ENCODE data around the gene ZNF750.

The ZNF750 gene

GRCh38 chr17:82795615-82796014 is 44.2 kb downstream of the ZNF750 start:
- Histone ChIP-seq H3K9ac (ENCODE audit: low read length) (no peak overlapping the region), H3K9me2 (replicated peaks; ENCODE audit: insufficient read depth, low read length) (no peaks in the 10 kb centered on the region), H4K20me1 (ENCODE audit: insufficient read depth, low read length) (no peaks in the 10 kb centered on the region), H3K27me3 (replicated peaks; ENCODE audit: insufficient read depth, low read length) (no peaks in the 10 kb centered on the region), H3K4me1 (ENCODE audit: low read length) (no peaks in the 10 kb centered on the region), H3K27ac (ENCODE audit: low read length) (no peak overlapping the region), H3K36me3 (replicated peaks; ENCODE audit: insufficient read depth, low read length) (no peaks in the 10 kb centered on the region), H3K4me3 (ENCODE audit: low read length) (no peak overlapping the region), H3K79me2 (ENCODE audit: low read length) (peaks cover 24% of the 10 kb centered on the region), H3K9me3 (replicated peaks; ENCODE audit: insufficient read depth, low read length) (no peaks in the 10 kb centered on the region), H3F3A (ENCODE audit: insufficient read depth, low read length) (no peaks in the 10 kb centered on the region), H3K4me2 (ENCODE audit: low read depth, low read length) (no peak overlapping the region), H2AFZ (ENCODE audit: low read length) (no peak overlapping the region)
- no peak for DNase-seq
- no peak for TF ChIP-seq CTCF (IDR thresholded peaks at IDR 0.05; ENCODE audit: low read length)
- TF ChIP-seq EZH2 (optimal IDR thresholded peaks at IDR 0.05; ENCODE audit: low read depth, low read length) = no peak
- TF ChIP-seq EZH2phosphoT487 (IDR thresholded peaks at IDR 0.05; ENCODE audit: low read length) = no peak

DNA sequence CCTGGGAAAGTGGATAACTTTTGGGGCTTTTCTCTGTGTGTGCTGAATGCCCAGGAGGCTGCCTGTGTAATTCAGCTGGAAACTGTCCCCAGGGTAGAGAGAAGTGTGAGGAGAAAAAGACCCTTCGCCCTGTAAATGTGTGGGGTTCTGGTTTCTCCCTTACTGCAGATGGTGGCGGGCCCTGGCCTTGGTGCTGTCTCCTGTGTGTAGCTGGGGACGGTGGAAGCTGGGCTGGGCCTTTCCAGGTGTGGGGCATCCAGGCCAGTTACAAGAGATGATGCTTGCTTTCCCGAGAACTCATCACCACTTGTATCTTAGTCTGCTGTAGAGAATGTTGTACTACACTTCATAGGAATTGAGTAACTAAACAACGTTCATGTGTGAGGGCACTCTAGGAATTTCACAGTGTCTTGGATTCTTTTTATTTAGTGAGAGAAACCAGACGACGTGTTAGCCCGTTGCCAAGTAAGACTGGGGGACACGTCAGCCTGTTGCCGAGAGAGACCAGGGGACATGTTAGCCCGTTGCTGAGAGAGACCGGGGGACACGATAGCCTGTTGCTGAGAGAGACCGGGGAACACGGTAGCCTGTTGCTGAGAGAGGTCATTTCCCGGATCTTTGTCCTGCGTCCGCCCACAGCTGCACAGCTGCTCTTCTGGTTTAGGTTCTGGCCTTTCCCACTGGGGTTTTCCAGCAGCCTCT is 44.9 kb downstream of the ZNF750 start:
- H3K36me3 ChIP-seq (replicated peaks; ENCODE audit: insufficient read depth, low read length) = no peaks in the 10 kb centered on the region
- no peak overlapping the region for H3K27ac ChIP-seq (ENCODE audit: low read length)
- no peak for DNase-seq

GRCh38 chr17:82793974-82794630 is 45.7 kb downstream of the ZNF750 start:
- no peak overlapping the region for H2AFZ ChIP-seq (ENCODE audit: low read length)
- no peaks in the 10 kb centered on the region for H3K27me3 ChIP-seq (replicated peaks; ENCODE audit: insufficient read depth, low read length)
- no peak overlapping the region for H3K4me3 ChIP-seq (ENCODE audit: low read length)
- no peak overlapping the region for H3K9ac ChIP-seq (ENCODE audit: low read length)
- no peaks in the 10 kb centered on the region for H3K36me3 ChIP-seq (replicated peaks; ENCODE audit: insufficient read depth, low read length)
- peaks cover 39% of the 10 kb centered on the region for H3K79me2 ChIP-seq (ENCODE audit: low read length)
- TF ChIP-seq EZH2phosphoT487 (IDR thresholded peaks at IDR 0.05; ENCODE audit: low read length) (no peak), CTCF (IDR thresholded peaks at IDR 0.05; ENCODE audit: low read length) (no peak), EZH2 (optimal IDR thresholded peaks at IDR 0.05; ENCODE audit: low read depth, low read length) (no peak)
- no peak for DNase-seq
- H3F3A ChIP-seq (ENCODE audit: insufficient read depth, low read length) = no peaks in the 10 kb centered on the region
- no peak overlapping the region for H3K4me2 ChIP-seq (ENCODE audit: low read depth, low read length)
- H3K9me2 ChIP-seq (replicated peaks; ENCODE audit: insufficient read depth, low read length) = no peaks in the 10 kb centered on the region
- no peaks in the 10 kb centered on the region for H4K20me1 ChIP-seq (ENCODE audit: insufficient read depth, low read length)
- H3K4me1 ChIP-seq (ENCODE audit: low read length) = no peaks in the 10 kb centered on the region
- H3K27ac ChIP-seq (ENCODE audit: low read length) = no peak overlapping the region
- no peaks in the 10 kb centered on the region for H3K9me3 ChIP-seq (replicated peaks; ENCODE audit: insufficient read depth, low read length)

More for the DNA sequence above, 44.9 kb downstream of the ZNF750 start:
- H3K27me3 ChIP-seq (replicated peaks; ENCODE audit: insufficient read depth, low read length) = no peaks in the 10 kb centered on the region
- no peak for TF ChIP-seq EZH2 (optimal IDR thresholded peaks at IDR 0.05; ENCODE audit: low read depth, low read length)
- no peak for TF ChIP-seq CTCF (IDR thresholded peaks at IDR 0.05; ENCODE audit: low read length)
- no peaks in the 10 kb centered on the region for H3K9me3 ChIP-seq (replicated peaks; ENCODE audit: insufficient read depth, low read length)
- no peaks in the 10 kb centered on the region for H4K20me1 ChIP-seq (ENCODE audit: insufficient read depth, low read length)
- no peak overlapping the region for H3K4me2 ChIP-seq (ENCODE audit: low read depth, low read length)
- no peak overlapping the region for H2AFZ ChIP-seq (ENCODE audit: low read length)
- H3K4me1 ChIP-seq (ENCODE audit: low read length) = no peaks in the 10 kb centered on the region
- H3K9ac ChIP-seq (ENCODE audit: low read length) = no peak overlapping the region
- no peaks in the 10 kb centered on the region for H3K9me2 ChIP-seq (replicated peaks; ENCODE audit: insufficient read depth, low read length)
- no peak overlapping the region for H3K4me3 ChIP-seq (ENCODE audit: low read length)
- peaks cover 30% of the 10 kb centered on the region for H3K79me2 ChIP-seq (ENCODE audit: low read length)
- H3F3A ChIP-seq (ENCODE audit: insufficient read depth, low read length) = no peaks in the 10 kb centered on the region

Measured in MM.1S (cell line).